Activated naive CD4-positive, alpha-beta T cell treated with anti-CD3 and anti-CD28 coated beads, Interleukin-2, amount 50 U/mL, for 72 hours (primary cell): ENCODE data around the gene GRIPAP1. TPM values are rescaled to one million over a fixed set of nuclear protein-coding genes. Genes with fewer than 3 reads are reported as not detected.

Experiments
- ATAC-seq, 2 donors: fragments of 150-1000 bp; cut with Tn5 transposase; 2 replicates each; pipeline ENCODE4 v1.10.0; 2021; ENCODE audit warnings: mild to moderate bottlenecking in 2 of 2, moderate library complexity in 2 of 2
- DNase-seq, 2 donors: peaks; one replicate each; pipeline ENCODE4 v3.0.0; 2021 to 2022; ENCODE audit warnings: low spot score in 2 of 2
- H3K27ac Mint-ChIP-seq, 2 donors: one replicate each; pipeline ENCODE4 v1.8.0; 2022; ENCODE audit warnings: mild to moderate bottlenecking in 2 of 2, mixed read lengths in 2 of 2
- H3K36me3 Mint-ChIP-seq, 2 donors: one replicate each; pipeline ENCODE4 v1.8.0; 2022; ENCODE audit warnings: mixed read lengths in 2 of 2
- H3K9me3 Mint-ChIP-seq, 2 donors: one replicate each; pipeline ENCODE4 v1.8.0; 2022; ENCODE audit warnings: mixed read lengths in 2 of 2
- total RNA-seq, 2 donors: library from RNA; stranded (reverse); gene quantifications; one replicate each; pipeline ENCODE4 v1.2.3, GENCODE V29; 2022

The GRIPAP1 gene
- 100 to 1,000 TPM in 1 of 2 donors, 10 to 100 TPM in 1; 92.3 to 140 TPM for total RNA-seq

DNA sequence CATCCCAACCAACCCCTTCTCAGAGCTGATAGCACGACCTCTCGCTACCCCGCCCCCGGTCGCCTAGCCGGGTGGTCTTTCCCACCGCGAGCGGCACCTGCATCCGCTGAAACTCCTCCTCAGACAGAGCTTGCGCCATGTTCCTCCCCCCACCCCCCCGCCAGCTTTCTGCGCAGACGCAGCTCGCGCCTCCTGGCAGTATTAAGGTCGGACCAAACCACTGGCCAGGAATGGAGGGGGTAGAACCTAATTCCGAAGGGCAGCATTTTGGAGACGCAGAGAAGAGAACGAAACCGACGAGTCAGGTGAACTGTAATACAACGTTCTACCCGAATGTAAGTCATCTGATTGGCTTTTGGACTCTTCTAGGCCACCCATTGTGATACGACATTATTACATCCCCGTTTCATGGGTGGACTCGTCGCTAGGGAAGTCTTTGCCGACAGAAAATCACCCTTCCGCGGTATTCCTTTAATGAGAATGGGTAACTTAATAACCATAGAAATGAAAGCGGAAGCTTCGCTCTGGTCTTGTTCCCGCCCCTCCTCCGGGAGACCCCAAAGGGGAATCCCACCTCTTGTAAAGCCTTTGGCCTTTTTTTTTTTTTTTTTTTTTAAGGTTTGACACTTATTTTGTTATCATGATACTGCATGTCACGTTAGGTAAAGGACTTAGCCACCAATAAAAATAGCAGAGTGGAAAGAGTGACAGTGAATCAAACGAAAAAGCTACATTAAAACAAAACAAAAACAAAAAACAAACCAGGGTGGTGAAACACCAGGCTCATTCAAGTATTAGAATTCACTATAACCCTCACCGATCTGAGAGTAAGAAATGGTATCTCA, at the start of gene GRIPAP1:
Gene GRIPAP1 (minus strand): TSS at position 174 of the 845 bp plus-strand sequence. CDS start 35 bp downstream, at position 139.
- H3K9me3 Mint-ChIP-seq: no peaks in the 10 kb centered on the region
- DNase-seq (peak; percentile 65 to 80), ATAC-seq (peak; percentile 71 to 80)
- peaks cover 19 to 22% of the 10 kb centered on the region in 2 donors for H3K36me3 Mint-ChIP-seq
- H3K27ac Mint-ChIP-seq: peak within 1 kb of the TSS; percentile 98

DNA sequence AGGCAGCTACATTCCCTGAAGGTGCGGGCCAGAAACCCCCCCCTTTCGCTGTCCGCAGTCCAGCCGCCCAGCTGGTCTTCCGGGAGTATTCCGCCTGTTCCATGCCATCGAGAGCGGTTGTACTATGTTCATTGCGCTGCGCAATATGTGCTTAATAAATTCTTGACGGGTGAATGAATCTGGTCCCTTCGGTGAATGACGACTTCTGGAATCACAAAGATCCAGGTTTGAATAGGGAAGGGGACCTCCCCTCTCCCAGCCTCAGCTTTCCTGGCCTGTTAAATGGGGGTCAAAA, 41.9 kb upstream of the GRIPAP1 start:
- Mint-ChIP-seq H3K27ac (peak overlapping the region; percentile 55 to 92), H3K36me3 (peaks cover 6 to 13% of the 10 kb centered on the region in 2 donors), H3K9me3 (no peaks in the 10 kb centered on the region)
- DNase-seq (no peak), ATAC-seq (no peak)

- no peaks in the 10 kb centered on the region for H3K9me3 Mint-ChIP-seq
Observed at GRCh38 chrX:49043220-49043986, 41.3 kb upstream of the GRIPAP1 start, which contains the start of gene TFE3. TSS of gene TFE3 (minus strand) at chrX:49043357. CDS start at chrX:49043226, 131 bp downstream.

GRCh38 chrX:49042581-49043219, 40.6 kb upstream of the GRIPAP1 start:
- ATAC-seq: peak in 1 of 2 donors; percentile 9
- no peak for DNase-seq
- H3K27ac Mint-ChIP-seq: peak overlapping the region; percentile 92 to 96
- no peaks in the 10 kb centered on the region for H3K9me3 Mint-ChIP-seq
- H3K36me3 Mint-ChIP-seq: peaks cover 6 to 23% of the 10 kb centered on the region in 2 donors

More at GRCh38 chrX:49043220-49043986, 41.3 kb upstream of the GRIPAP1 start, which contains the start of gene TFE3:
- ATAC-seq (peak; percentile 92), DNase-seq (peak; percentile 88 to 97)
- Mint-ChIP-seq H3K27ac (peak within 1 kb of the TSS; percentile 92 to 96), H3K36me3 (peaks cover 6 to 19% of the 10 kb centered on the region in 2 donors)

DNA sequence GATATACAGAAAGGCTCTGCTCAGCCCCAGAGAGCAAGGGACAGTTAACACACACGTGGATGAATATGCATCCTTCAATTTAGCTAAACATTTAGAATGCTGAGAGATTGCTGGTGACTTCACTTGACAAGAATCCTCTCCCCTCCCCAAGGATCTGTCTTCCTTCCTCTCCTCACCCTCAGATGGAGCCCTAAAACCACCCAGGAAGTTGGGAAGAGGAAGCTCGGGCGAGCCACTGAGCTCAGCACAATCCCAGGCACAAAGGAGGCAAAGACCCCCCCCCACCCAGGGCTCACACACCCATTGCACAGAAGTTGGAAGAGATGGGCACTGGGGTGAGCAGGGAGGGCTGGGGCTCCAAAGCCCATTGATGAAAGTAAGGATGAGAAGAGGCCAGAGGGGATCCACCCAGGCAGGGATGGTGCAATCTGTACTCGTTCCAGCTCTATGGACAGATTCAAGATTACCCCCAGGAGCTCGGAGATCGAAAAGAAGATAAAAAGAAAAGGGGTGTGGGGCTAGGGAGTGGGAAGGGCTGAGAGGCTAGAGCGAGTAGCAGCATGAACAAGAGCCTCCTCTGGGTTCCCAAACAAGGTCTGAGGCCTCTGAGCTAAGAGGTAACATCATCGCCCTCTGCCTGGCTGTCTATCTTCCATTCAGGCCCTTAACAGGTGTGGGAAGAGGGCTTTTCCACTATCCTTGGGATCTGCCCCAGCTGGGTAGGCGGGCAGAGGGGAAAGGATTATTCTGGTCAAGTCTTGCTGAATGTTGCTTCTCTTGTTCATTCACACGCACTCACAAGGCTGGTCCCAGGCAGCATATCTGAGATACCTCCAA, 39.9 kb upstream of the GRIPAP1 start:
- DNase-seq (no peak), ATAC-seq (no peak)
- peaks cover 6 to 25% of the 10 kb centered on the region in 2 donors for H3K36me3 Mint-ChIP-seq
- no peaks in the 10 kb centered on the region for H3K9me3 Mint-ChIP-seq
- H3K27ac Mint-ChIP-seq: peak overlapping the region; percentile 92 to 96

- H3K9me3 Mint-ChIP-seq: no peaks in the 10 kb centered on the region
- H3K27ac Mint-ChIP-seq: peak overlapping the region in 1 of 2 donors; percentile 81
- DNase-seq: no peak
- H3K36me3 Mint-ChIP-seq: peaks cover 6 to 25% of the 10 kb centered on the region in 2 donors
- no peak for ATAC-seq
Observed at GRCh38 chrX:49040376-49040955, 38.4 kb upstream of the GRIPAP1 start.

DNA sequence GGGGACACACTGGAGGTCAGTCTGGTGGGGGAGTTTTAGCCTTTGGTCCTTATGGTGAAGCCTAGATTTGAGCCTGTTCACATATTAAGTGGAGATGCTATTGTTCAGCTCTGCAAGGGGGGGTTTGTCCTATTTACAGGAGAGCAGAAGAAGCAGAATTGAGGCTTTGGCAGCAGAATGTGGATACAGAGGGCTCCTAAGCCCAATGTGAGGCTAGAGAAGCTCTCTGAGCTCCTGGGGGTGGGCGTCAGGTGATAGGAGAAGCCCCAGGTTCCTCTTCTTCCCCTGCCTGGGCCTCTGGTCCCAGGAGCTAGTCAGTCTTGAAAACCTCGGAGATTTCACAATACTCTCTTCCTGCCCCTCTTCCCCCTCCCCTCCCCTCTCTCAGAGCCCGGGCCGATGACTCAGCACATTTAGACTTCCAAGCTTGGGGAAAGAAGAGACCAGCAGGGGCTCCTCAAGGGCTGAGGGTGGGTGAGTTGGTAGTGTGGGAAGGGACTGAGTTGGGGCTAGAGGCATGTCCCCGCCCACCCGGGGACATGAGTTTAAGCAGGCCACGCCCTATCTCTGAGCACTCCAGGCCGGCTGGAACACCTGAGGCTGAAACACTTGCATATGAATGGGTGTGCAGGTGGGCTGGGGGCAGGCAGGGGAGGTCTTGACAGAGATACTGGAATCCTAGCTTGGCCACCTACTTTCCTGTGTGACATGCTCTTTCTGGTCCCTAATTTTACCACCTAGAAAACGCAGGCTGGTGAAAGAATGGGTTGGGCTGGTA, 37.7 kb upstream of the GRIPAP1 start:
- Mint-ChIP-seq H3K36me3 (peaks cover 6 to 25% of the 10 kb centered on the region in 2 donors), H3K27ac (peak overlapping the region in 1 of 2 donors; percentile 81), H3K9me3 (no peaks in the 10 kb centered on the region)
- peak in 1 of 2 donors; percentile 13 for ATAC-seq
- no peak for DNase-seq

DNA sequence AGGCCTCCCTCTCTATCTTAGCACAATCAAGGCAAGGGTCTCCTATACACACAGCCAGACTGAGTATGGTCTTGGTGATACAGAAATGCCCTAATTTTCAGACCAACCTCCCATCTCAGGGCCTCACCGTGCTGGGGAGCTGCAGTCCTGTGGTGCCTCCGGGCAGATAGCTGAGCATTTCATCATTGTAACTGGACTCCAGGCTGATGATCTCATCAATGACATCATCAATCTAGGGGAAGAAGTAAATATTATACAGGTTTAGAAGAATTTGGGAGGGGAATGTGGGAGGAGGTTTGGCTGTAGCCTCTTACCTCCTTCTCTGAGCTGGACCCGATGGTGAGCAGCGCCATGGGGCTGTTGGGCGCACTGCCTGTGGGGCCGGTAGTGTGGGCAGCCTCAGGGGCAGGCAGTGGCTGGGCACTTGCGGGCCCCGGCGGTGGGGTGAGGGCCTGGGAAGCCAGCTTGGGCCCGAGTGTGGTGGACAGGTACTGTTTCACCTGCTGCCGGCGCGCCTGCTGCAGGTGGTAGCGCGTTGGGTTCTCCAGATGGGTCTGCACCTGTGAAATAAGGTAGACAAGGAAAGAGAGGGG, 35.9 kb upstream of the GRIPAP1 start:
- no peaks in the 10 kb centered on the region for H3K9me3 Mint-ChIP-seq
- DNase-seq (no peak), ATAC-seq (no peak)
- no peak overlapping the region for H3K27ac Mint-ChIP-seq
- H3K36me3 Mint-ChIP-seq: peaks cover 6 to 32% of the 10 kb centered on the region in 2 donors

DNA sequence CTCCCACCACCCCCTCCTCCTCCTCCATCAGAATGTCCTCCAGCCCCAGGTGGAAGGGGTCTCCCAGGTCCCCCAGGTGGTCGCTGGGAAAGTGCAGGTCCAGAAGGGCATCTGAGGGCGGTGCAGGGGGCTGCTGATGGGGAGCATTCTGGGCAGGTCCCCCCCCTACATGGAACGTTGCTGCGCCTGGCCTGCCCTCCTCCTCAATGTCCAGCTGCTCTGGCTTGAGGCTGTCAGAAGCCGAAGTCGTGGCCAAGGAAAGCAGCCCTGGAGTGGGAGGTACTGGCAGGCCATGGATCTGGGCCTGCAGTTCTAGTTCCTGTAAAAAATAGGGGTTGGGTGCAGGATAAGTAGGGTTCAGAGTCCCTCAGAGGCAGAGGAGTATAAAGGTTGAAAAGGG, 28.2 kb upstream of the GRIPAP1 start:
- Mint-ChIP-seq H3K27ac (peak overlapping the region in 1 of 2 donors; percentile 9), H3K36me3 (peaks cover 0 to 7% of the 10 kb centered on the region in 2 donors), H3K9me3 (no peaks in the 10 kb centered on the region)
- DNase-seq: no peak
- ATAC-seq: no peak

- Mint-ChIP-seq H3K36me3 (peaks cover 0 to 7% of the 10 kb centered on the region in 2 donors), H3K9me3 (no peaks in the 10 kb centered on the region), H3K27ac (no peak overlapping the region)
- no peak for ATAC-seq
- no peak for DNase-seq
Observed at GRCh38 chrX:49029876-49030275, 27.8 kb upstream of the GRIPAP1 start.

DNA sequence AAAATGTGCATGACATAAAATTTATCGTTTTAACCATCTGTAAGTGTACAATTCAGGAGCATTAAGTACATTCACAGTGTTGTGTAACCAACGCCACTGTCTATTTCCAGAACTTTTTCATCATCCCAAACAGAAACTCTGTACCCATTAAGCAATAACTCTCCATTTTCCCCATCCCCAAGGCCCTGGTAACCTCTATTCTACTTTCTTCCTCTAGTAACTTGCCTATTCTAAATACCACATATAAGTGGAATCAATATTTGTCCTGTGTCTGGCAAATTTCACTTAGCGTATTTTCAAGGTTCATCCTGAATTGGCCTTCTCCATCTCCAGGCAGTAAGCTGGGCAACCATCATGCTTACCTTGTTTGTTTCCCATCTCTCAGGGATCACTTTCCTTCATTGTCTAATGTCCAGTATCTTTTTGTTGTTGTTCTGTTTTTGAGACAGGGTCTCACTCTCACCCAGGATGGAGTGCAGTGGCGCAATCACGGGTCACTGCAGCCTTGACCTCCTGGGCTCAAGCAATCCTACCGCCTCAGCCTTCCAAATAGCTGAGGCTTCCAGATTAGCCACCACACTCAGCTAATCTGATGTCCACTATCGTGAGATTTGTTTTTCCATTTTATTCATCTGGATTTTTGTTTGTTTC, 17.7 kb upstream of the GRIPAP1 start:
- ATAC-seq (no peak), DNase-seq (no peak)
- H3K27ac Mint-ChIP-seq: no peak overlapping the region
- no peaks in the 10 kb centered on the region for H3K9me3 Mint-ChIP-seq
- peaks cover 0 to 4% of the 10 kb centered on the region in 2 donors for H3K36me3 Mint-ChIP-seq

- H3K27ac Mint-ChIP-seq: no peak overlapping the region
- ATAC-seq: peak in 1 of 2 donors; percentile 71
- no peak for DNase-seq
Observed at GRCh38 chrX:49019050-49019449, 17.0 kb upstream of the GRIPAP1 start.

DNA sequence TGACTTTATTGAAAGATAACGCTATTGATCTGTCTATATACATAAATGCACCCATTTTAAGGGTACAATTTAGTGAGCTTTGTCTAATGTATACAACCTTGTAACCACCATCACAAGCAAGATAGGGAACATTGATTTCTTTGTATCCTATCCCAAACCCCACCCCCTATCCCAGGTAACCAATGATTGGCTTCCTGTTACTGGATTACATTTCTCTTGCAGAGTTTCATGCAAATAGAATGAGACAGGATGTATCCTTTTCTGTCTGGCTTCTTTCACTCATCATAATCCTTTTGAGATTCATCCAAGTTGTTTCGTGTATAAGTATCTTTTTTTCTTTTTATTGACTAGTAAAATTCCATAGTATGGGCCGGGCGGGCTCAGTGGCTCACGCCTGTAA, 1.6 kb upstream of the GRIPAP1 start:
- no peaks in the 10 kb centered on the region for H3K9me3 Mint-ChIP-seq
- H3K36me3 Mint-ChIP-seq: peaks cover 11 to 14% of the 10 kb centered on the region in 2 donors
- no peak for DNase-seq
- ATAC-seq: no peak
- H3K27ac Mint-ChIP-seq: no peak overlapping the region

More at GRCh38 chrX:49019050-49019449, 17.0 kb upstream of the GRIPAP1 start:
- Mint-ChIP-seq H3K9me3 (no peaks in the 10 kb centered on the region), H3K36me3 (no peaks in the 10 kb centered on the region)

DNA sequence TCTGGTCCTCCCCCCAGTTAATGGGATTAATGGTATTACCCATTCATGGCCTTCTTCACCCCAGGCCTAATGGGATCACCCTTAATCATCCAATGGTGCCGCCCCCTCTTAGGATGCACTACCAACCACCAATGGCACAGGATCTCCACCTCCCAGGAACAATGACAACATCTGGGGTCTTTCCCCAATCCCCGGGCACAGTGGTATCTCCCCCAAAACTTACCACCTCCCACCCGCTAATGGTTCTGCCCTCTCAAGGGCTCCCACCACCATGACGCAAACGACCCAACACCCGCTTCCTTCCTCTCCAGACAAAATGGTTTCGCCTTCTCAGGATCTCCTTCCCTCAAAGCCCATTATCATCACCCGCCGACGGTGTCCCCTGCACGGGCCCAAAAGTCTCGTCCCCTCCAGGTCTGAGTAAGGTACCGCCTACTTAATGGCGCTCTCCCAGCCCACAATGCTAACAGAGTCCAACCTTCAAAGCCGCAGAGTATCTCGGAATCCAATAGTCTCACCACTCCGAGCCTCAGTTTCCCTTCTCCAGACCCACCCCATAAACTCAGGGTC, 458 bp downstream of the GRIPAP1 start:
- Mint-ChIP-seq H3K9me3 (no peaks in the 10 kb centered on the region), H3K36me3 (peaks cover 19 to 29% of the 10 kb centered on the region in 2 donors), H3K27ac (peak overlapping the region; percentile 98)
- ATAC-seq (peak; percentile 62 to 65), DNase-seq (peak; percentile 20 to 68)
